ENCODE measurements around the gene TRPM7.
"Not testable (repeated sequence)": the region's sequence is repeated elsewhere in the genome, so short reads cannot be mapped to it uniquely, and the experiment has no call there.

The TRPM7 gene

DNA sequence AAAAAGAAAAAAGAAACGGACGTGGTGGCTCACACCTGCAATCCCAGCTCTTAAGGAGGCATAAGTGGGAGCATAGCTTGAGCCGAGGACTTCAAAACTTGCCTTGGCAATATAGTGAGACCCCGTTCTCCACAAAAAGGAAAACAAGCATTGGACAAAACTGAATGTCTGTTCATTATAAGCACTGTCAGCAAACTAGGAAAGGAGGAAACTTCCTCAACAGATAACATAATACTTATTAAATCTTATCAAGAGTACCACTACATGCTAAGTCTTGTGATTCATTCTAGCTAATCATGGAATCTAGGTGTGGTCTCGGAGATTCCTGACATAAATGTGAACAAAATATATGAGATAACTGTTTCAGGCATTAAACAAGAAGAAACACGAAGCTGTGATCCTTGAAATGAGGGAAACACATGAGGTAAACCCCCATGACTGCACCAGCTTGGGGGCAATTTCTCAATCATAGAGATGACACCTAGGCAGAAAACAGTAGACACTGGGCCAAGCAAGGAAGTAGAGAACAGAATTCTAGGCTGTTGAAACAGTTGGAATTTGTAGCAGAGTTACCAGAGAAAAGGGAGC, 33.3 kb downstream of the TRPM7 start:
- DNase-seq = no peak

DNA sequence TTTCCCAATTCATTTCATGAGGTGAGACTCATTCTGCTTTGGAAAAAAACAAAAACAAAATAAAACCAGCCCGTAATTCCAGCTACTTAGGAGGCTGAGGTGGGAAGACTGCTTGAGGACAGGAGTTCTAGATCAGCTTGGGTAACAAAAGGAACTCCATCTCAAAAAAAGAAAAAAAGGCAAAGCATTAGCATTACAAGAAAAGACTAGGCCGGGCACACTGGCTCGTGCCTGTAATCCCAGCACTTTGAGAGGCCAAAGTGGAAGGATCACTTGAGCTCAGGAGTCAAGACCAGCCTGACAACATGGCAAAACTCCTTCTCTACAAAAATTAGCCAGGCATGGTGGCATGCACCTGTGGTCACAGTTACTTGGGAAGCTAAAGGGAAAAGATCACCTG, 33.9 kb downstream of the TRPM7 start:
- DNase-seq = no peak

DNA sequence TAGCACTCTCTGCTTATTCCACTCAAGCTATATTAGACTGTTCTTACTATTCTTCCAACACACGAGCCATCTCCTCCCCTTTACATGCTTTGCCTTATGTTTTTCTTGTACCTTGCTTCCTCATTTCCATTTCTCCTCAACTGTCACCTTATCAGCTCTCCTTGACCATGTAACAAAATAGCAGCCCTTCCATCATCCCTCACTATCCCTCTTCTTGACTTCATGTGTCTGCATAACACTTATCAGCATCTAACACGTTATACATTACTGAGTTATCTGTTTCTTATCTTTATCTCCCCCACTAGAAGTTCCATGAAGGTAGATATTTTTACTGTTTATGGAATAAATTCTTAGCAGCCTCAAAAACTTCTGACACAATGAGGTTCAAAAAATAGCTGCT, 45.3 kb downstream of the TRPM7 start:
- no peak for DNase-seq

GRCh38 chr15:50636146-50636545, 50.5 kb downstream of the TRPM7 start:
- no peak for DNase-seq

DNA sequence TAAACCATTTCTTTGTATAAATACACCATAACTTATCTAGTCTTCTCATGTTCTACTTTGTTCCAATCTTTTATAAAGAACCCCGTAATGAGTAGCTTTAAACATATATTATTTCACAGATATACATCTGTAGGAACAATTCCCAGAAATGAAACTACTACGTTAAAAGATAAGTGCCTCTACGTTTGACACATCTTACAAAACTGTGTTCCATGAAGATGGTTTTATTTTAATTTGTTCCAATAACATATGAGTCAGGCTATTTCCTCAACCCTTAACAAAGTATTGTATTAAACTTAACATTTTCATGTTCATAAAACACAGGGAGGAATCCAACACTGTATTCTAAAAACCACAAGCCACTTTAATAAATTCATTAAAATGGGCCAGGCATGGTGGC, 52.9 kb downstream of the TRPM7 start:
- no peak for DNase-seq

- DNase-seq = no peak
Measured at GRCh38 chr15:50628421-50628820, 58.2 kb downstream of the TRPM7 start.

- DNase-seq = no peak
Measured at GRCh38 chr15:50627351-50628055, 59.1 kb downstream of the TRPM7 start.

DNA sequence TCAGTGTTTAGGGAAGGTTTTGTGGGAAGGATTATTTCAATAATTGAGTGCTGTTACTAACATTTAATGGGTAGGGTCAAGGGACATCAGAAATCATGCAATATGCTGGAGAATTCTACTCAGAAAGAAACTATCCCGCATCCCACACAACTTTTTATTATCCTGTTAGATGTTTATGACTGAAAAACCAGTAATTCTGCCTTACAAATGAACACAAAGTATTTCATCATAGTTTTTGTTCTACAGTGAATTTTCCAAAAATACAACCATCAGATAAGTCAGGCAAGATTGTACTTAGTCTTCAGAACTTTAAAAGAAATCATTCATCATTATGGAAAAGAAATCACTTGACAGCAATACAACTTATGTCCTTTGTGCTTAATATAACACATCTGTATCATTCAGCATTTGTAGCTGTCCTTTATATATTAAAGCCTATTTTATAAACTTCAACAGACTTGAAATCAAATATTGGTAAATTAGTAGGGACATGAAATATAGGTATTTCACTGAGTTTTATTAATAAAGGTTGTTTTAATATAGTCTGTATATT, 61.9 kb downstream of the TRPM7 start:
- DNase-seq = no peak

DNA sequence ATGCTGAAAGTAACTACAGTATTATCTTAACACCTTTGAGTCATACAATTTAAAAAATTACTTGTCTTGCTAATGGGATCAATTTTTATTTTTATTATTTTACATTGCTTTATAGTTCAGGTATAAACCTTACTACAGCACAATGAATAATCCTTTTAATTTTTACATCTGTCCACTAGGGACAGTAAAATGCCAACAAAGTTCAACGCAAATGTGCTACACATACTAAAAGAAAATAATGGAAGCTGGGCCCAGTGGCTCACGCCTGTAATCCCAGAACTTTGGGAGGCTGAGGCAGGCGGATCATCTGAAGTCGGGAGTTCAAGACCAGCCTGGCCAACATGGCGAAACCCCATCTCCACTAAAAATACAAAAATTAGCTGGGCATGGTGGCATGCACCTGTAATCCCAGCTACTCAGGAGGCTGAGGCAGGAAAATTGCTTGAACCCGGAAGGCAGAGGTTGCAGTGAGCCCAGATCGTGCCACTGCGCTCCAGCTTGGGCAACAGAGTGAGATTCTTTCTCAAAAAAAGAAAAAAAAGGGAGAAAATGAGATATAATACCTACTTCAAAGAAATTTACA, 64.1 kb downstream of the TRPM7 start:
- not testable (repeated sequence) for DNase-seq

- DNase-seq = not testable (repeated sequence)
Measured at GRCh38 chr15:50616960-50617359, 69.6 kb downstream of the TRPM7 start.

DNA sequence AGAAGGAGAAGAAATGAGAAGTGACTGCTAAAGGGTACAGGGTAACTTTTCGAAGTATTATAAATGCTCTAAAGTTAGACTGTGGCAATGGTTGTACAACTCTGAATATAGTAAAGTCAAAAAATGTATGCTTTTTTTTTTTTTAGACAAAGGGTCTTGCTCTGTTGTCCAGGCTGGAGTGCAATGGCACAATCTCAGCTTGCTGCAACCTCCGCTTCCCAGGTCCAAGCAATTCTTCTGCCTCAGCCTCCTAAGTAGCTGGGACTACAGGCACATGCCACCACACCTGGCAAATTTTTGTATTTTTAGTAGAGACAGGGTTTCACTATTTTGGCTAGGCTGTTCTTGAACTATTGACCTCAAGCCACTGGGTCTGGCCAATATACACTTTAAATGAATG, 70.0 kb downstream of the TRPM7 start:
- DNase-seq = not testable (repeated sequence)

DNA sequence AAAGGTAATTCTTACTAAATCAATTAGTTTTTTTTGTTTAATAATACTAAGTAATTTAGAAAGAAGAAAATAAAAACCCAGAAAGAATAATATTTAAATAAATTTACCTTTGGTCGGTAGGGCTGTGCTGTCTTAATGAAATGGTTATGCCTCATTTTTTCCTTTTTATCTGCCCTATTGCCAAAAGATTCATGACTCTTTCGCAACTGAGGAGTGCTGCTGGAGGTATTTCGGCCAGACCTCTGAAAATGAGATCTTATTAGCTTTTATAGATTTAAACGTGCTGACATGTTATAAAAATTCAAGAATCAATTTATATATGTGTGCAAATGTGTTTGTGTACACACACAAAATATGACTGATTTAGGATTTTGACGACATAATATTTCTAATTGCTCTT, 73.0 kb downstream of the TRPM7 start:
- no peak for DNase-seq

GRCh38 chr15:50607129-50607528, 79.5 kb downstream of the TRPM7 start:
- DNase-seq = no peak

DNA sequence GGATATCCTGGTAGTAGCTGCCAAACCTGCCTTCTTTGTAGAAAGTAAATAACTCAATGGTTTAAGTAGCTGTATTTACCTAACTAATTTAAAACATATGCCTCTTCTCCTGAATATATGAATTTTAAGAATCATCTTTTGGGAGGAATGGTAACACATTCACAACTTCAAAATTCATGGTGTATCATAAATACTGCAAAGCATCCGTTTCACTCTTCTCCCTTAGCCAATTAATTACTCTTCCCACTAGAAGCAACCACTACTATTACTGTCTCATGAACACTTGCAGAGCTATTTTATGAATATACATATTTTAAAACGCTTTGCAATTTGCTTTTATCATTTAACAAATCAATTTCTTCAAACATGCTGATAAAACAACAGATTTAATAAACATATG, 81.1 kb downstream of the TRPM7 start:
- no peak for DNase-seq

DNA sequence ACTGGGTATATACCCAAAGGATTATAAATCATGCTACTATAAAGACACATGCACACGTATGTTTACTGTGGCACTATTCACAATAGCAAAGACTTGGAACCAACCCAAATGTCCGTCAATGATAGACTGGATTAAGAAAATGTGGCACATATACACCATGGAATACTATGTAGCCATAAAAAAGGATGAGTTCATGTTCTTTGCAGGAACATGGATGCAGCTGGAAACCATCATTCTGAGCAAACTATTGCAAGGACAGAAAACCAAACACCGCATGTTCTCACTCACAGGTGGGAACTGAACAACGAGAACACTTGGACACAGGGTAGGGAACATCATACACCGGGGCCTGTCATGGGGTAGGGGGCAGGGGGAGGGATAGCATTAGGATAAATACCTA, 84.6 kb downstream of the TRPM7 start:
- not testable (repeated sequence) for DNase-seq

DNA sequence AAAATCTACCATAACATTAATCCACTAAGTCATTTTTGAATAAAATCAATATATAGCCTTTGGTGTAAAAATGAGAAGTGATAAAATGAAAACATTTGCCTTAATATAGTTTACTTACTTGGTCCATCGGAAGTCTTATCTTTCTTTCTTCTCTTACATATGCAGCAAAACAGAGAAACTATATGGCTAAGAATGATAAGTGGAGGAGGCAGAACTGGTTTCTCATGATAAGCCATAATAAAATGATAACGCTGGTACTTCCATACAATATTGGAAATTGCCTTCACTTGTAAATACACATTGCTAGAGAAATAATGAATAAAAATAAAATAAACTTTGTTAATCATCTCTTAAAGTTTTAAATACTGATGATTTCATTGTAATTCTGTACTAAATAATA, 92.3 kb downstream of the TRPM7 start:
- DNase-seq = no peak

DNA sequence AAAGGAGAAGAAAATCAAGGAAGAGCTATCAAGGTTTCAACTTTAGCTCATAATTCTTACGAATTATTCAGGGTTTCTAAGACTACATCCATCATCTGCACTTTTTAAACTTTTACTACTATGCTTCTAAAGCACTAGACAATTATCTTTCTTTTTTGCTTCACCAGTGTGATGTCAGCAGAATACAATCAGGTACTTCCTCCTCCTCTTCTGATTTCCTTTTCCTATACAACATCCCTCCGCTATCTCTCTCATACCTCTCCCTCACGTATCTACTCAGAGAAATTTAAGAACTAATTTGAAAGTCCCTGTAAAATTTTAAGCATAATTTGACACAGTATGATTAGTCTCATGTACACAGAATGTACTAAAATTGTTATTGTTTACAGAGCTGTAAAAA, 92.8 kb downstream of the TRPM7 start:
- no peak for DNase-seq

GRCh38 chr15:50590288-50590687, 96.3 kb downstream of the TRPM7 start:
- no peak for DNase-seq

- DNase-seq = no peak
Measured at GRCh38 chr15:50577492-50577891, 109.1 kb downstream of the TRPM7 start.

DNA sequence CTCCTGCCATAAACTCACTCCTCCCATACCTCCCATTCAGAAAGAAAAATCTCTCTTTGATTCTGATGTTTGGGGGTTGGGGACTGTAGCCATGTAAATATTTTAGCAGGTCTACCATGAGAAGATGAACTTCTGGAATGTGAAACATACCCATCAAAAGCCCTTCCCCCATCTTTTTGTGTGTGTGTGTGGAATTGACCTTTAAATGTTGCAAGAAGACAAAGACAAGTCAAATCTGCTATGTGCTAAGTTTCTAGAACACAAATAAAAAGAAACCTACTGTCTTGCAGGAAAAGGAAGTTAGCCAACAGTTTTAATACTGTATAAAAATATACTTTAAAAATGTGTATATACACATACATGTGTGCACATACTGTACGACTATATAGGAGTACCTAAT, 110.4 kb downstream of the TRPM7 start:
- DNase-seq = no peak

DNA sequence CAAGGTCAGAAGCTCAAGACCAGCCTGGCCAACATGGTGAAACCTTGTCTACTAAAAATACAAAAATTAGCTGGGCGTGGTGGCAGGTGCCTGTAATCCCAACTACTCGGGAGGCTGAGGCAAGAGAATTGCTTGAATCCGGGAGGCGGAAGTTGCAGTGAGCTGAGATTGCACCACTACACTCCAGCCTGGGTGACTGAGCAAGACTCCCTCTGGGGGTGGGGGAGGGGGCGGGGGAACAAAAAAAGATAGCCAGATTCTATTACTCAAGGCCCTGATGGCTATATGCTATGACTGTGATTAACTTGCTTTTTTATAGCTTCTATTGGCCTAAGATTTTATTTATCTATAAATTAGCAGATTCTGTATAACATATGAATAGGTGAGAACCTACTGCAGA, 112.8 kb downstream of the TRPM7 start:
- not testable (repeated sequence) for DNase-seq

DNA sequence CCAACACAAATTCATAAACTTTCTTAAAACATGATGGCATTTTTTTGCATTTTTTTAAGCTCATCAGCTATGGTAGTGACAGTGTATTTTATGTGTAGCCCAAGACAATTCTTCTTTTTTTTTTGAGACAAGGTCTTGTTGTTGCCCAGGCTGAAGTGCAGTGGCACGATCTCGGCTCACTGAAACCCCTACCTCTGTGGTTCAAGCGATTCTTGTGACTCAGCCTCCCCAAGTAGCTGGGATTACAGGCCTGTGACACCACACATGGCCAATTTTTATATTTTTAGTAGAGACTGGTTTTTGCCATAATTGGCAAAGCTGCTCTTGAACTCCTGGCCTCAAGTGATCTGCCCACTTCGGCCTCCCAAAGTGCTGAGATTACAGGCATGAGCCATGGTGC, 122.8 kb downstream of the TRPM7 start:
- no peak for DNase-seq

DNA sequence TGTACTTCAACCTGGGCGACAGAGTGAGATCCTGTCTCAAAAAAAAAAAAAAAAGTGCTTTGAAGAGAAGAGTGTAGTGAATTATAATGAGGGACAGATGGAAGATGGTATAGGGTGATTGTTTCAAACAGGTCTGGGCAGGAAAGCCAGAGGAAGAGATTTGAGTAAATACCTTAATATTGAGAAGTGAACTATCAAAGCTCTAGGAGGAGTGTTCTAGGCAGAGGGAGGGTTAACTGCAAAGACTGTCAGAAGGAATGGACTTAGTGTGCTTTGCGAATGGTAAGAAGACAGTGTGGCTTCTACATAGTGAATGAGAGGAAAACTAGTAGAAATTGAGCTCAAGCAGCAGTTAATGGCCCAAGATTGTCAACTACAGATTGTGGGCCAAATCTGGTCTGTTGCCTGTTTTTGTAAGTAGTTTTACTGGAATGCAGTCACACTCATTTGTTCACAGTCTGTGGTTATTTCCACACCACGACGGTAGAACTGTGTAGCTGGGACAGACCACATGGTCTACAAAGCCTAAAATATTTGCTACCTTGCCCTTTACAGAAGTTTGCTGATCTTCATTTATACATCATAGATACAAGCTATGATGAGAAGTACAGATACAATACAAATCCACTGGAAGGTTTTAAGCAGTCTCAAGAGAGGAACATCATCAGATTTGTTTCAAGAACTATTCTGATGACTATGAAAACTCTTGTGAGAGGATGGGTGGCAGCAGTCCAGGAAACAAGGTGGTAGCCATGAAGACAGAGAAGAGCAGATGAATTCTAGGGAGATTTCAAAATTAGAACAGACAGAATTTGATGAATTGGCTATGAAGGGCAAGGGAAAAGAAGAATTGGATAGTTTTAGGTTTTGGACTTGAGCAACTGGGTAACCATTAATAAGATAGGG, 123.6 kb downstream of the TRPM7 start:
- no peak for DNase-seq

All from GDM1 (cell line).